B cell (primary cell): Measurements from ENCODE around the gene PXN.

Experiments used
- EZH2 ChIP-seq: IDR thresholded peaks from 2 replicates; pipeline ENCODE4 v1.6.1; 2012; ENCODE audit warnings: borderline replicate concordance, low read depth, mild to moderate bottlenecking, moderate library complexity, low read length; ENCODE audit not compliant: insufficient read depth, poor library complexity, severe bottlenecking
- TF ChIP-seq, protein P1 (sequence below): fragments of 200-600 bp; IDR thresholded peaks from one replicate; pipeline ENCODE4 v1.8.0; 2022; ENCODE audit warnings: antibody characterized with exemption, mild to moderate bottlenecking

- TF ChIP-seq, protein P1, sequence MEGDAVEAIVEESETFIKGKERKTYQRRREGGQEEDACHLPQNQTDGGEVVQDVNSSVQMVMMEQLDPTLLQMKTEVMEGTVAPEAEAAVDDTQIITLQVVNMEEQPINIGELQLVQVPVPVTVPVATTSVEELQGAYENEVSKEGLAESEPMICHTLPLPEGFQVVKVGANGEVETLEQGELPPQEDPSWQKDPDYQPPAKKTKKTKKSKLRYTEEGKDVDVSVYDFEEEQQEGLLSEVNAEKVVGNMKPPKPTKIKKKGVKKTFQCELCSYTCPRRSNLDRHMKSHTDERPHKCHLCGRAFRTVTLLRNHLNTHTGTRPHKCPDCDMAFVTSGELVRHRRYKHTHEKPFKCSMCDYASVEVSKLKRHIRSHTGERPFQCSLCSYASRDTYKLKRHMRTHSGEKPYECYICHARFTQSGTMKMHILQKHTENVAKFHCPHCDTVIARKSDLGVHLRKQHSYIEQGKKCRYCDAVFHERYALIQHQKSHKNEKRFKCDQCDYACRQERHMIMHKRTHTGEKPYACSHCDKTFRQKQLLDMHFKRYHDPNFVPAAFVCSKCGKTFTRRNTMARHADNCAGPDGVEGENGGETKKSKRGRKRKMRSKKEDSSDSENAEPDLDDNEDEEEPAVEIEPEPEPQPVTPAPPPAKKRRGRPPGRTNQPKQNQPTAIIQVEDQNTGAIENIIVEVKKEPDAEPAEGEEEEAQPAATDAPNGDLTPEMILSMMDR, result no peak
- TF ChIP-seq EZH2, result no peak
Observed at GRCh38 chr12:120215766-120216735, 49.5 kb downstream of the PXN start.
